HG03571 (cell line): ENCODE data around the gene EMILIN2.

Experiments
- ATAC-seq: cut with Tn5 transposase; IDR thresholded peaks from one replicate; pipeline ENCODE4 v1.9.1; 2021; ENCODE audit not compliant: unreplicated experiment

The EMILIN2 gene

DNA sequence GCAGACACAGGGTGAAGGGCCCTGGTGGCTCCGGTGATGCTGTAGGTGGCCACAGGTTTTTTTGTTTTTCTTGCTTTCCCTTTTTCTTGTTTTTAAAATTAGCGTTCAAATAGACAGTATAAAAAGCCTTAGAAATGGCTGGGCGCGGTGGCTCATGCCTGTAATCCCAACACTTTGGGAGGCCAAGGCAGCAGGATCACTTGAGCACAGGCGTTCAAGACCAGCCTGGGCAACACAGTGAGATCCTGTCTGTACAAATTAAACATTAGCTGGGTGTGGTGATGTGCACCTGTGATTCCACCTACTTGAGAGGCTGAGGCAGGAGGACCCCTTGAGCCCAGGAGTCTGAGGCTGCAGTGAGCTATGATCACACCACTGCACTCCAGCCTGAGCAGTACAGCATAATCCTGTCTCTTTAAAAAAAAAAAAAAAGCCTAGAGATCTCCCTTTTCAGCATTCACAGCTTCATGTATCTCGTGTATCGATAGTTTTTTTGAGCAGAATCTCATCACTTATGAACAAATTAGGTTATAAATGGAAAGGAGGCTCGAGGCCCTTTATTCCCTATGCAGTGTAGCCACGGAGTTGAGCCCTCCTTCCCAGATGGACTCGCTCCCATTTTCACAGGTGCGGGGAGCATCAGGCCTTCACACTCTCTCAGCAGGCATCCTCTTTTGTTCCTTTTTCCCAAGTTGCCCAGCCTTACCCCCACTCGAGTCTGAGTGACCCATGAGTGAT lies 50.8 kb downstream of the EMILIN2 start:
- ATAC-seq: no peak

DNA sequence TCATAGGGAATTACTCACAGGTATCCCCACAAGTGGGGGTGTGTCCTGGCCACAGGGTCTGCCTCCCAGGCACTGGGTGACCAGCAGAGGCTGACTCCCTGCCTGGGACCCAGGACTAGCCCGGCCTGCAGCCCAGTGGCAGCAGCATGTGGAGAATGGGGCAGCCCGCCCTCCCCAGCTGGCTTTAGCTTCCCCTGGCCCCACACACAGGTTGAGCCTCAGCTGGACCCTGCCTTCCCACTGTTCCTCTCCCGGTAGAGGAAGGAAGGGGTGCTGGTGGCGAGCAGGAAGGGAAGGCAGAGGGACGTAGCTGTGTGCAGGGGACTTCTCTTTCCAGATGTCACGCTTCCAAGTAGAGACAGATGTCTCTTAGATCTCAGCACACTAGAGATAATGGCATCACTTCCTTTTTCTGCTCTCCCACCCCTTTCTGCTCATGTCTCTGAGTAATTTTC lies 51.4 kb downstream of the EMILIN2 start:
- no peak for ATAC-seq

DNA sequence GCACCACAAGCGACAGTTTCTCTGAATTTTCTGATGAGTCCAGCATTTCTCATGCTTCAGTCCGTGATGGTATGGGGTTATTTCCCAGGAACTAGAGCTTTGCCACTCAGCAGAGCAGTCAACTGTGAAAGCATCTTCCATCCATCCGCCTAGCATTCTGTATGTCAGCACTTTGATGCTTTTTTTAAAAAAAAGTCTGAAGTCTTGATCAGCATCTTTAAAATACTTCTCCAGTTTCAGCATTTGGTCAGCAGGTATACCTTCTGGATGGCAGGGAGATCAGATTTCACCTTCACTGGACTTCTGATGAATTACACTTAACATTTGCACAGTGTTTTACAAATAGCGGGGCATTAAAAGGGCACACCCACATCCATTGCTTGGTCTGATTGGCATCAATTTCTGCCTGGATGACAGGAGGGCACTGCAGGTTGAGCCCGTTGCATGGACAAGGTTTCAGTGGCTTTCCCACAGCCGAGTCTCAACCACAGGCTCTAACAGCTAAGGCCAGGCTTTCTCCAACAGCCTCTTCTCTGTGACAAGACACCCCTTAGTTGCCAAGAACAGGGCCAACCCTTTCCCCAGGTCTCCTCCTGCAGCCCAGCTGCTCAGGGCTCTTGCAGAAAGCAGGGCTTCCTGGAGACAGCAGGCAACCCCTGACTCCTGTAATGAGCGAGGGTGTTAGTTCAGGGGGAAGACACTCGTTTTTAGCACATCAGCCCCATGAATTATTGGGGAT lies 54.0 kb downstream of the EMILIN2 start:
- no peak for ATAC-seq

DNA sequence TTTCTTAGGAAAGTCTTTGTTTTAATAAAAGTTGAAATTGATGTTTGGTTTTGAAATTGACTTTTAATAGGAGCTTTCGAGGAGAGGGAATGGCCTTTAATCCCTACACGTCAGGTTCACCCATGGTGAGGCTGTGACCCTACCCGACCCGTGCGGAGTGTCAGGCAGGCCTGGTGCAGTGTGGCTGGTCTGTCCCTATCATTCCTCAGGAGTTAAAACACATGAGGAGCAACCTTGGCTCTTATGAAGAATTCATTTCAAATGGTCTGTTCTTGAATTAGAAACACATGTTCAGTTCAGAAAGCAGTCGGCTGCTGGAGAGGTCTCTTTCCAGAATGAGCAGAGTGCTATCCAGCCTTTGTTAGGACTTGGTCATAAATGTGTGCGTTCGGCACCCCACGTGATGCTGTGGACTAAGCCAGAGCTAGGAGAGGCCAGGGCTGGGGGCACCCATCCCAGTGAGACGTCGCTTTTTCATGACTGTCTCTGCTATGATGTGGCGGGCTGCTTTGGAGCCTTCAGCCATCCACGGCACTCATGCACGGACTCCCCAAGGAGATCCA lies 54.7 kb downstream of the EMILIN2 start:
- ATAC-seq: no peak

DNA sequence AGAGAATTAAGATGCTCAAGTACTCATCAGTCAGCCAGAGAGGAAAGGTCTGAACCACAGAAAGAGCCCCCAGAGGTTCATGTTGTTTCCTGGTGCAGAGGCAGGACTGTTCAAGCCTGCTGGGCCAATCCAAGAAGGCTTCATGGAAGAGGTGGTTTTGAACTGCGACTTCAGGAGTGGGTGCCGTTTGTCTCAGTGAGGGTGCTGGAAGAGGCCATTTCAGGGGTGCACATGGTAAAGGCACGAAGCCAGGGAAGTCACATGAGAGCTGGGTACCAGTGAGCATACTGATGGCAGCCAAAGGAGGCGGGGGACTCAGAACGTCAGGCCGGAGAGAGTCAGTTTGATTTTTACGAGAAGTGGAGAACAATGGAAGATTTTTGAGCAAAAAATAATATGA lies 55.5 kb downstream of the EMILIN2 start:
- no peak for ATAC-seq

DNA sequence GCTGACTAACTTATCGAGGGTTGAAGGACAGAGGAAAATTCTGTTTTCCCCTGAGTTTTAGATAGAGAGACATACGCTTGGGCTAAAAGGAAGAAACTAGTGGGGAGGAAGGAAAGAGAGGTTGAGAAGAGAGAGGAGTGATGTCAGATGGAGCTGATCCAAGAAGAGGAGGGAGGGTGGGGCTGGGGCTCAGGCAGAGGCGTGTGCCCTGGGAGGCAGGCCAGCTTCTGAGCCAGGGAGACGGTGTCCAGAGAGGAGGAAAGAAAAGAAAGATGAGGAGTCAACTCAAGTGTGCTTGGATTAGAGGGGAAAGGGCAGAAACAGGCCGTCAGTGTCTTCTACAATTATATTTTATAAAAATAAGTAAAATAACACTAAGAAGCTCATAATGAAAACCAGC lies 56.2 kb downstream of the EMILIN2 start:
- ATAC-seq: no peak

DNA sequence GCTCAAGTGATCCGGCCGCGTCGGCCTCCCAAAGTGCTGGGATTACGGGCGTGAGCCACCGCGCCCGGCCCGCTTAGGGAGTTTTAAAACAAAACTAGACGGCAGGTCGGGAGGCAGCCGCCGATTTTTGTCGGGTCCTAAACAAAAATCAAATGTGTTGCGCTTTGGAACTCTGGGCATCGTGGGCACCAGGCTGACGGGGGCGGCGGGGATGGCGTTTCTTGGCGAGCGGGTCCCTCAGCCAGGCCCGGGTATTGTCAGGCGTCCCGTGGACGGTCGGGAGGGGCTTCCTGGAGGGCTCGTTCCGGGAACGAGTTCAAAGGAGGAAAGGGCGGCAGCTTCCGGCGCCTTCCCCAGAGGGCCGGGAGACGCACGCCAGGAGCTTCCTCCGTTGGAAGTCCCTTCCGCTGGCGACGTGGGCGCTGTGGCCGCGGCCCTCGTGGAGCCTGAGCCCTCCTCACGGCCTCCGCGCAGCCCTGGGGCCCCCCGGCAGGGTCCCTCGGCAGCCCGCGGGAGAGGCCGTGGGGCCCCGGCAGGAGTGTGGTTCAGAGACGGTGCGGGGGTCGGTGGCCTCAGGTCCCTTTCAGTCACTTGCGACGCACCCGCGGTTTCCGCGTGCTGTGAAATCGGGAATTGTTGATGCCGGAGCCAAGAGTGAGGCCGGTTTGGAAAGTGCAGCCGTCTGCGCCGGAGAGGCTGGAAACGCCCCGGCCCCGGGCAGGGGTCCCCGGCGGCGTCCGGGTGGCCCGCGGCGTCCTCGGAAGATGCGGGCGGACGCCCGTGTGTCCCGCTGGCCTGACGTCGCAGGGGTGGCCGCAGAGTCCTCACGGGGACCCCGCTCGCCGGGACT lies 59.3 kb downstream of the EMILIN2 start:
- ATAC-seq: peak; percentile 16

DNA sequence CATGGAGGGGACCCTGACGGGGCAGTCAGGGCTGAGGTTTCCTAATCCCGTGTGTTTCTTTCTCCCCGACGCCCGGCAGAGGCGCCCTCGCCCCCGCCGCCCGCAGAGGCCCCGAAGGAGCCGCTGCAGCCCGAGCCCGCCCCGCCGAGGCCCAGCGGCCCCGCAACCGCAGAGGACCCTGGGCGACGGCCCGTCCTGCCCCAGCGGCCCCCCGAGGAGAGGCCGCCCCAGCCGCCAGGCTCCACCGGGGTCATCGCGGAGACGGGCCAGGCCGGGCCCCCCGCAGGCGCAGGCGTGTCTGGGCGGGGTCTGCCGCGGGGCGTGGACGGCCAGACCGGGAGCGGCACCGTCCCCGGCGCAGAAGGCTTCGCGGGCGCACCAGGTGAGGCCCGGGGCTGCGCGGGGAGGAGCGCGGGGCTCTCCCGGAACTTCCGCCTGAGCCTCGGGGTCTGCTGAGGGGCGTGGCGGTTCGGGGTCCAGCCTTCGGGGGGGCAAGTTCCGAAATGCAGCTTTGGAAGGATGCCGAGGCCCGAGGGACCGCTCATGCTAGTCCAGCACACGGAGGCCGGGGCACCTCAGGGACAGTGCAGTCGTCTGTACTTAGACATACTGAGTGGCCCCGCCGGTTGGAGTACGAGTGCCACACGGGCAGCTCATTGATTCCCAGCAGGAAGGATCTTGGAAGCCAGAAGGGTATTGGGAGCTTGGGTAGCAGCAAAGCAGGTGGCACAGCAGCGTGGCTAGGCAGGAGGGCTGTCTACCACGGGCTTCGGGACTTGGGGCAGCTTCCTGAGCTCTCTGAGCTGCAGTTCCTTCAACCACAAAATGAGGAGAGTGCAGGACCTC lies 60.1 kb downstream of the EMILIN2 start:
- peak; percentile 54 for ATAC-seq

DNA sequence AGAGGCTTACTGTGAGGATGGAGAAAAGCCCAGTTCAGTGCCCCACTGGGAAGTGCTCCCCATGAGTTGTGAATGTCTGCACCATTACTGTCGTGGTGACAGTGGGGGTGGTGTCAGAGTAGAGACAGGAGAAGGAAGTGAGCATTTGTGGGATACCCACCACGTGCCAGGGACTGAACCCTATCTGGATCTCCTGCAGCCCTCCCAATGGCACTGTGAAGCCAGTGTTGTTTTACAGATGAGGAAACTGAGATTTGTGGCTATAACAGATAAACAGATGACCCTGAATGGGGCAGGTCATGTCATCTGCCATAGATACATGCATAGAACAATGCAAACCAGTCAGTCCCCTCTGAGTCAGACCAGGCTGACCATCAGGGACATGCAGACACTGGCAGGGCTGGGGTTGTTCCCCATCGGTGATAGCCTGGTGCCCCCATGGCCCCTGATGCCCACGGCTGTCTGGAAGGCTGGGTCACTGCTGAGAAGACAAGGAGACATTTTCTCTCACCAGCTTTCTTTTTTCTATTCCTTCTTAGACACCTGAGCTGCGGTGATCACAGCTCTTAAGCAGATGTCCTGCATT lies 60.8 kb downstream of the EMILIN2 start:
- no peak for ATAC-seq

DNA sequence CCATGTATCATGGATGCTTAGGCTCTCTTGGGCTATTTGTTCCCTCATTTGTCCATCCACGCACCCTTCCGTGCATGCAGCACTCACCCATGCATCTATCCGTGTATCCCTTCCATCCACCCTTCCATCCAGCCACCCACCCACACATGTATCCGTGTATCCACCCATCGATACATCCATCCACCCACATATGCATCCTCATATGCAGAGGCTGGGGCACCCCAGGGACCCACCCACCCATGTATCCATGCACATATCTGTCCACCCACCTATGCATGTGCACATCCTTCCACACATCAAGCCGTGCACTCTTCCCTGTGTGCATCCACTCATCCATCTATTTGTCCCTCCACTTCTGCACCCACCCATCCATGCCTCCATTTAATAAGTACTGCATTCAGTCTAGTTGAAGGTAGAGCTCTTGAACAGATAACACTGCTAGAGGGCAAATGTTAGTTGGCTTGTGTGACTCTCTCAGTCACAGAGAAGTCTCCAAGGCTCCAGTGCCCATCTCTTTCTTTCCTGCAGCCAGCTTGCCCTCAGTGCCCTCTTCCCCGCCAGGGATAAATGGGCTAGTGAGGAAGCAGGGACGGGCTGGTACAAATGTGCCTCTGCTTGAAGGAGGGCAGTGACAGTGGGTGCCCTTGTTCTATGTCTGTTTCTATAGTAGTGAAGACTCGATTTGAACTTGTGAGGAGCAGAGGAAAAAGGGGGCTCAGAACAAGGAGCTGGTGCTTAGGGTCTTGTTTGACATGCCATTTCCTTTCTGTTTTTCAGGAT lies 61.5 kb downstream of the EMILIN2 start:
- no peak for ATAC-seq

DNA sequence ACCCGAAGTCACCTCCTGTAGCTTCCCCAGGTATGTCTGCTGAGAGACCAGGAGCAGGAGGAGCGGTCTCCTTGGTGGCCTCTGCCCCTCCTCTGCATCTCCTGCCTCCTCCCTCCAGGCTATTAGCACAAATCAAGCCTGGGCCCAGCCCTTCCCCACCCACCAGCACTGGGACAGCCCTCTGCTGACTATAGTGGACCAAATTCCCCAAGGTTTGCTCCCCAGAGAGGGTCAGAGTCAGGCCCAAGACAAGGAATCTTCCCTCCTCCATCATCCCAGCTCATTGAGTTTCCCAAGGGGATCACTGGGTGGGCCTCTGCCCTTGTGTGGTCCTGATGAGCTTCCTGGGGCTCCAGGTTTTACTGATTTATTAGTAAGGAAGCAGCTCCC lies 62.1 kb downstream of the EMILIN2 start:
- no peak for ATAC-seq

DNA sequence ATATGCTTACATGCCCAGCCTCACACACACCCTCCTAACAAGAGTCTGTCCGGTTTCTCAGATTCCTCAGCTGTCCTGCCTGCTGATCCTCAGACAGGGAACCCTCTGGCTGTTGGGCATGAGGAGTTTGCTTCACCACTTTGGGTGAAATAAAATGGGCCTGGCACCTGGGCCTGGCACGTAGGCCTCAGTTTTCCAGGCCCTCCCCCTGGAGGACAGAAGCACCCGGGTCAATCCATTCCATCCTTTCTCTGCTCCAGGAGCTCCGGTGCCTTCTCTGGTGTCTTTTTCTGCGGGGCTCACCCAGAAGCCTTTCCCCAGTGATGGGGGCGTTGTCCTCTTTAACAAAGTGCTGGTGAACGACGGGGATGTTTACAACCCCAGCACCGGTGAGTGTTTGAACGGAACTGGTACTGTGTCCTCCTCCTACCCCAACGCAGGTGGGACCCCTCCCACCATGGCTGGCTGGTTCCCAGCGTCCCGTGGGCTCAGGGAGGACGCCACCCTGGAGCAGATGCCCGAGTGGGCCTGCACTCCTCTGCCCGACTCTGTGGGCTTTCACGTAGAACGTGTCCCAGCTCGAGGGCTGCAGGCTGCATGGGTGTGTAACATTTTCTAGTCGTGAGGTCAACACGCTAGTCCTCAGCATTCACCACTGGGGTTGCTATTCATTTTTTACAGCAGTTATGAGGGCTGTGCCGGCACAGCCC lies 62.8 kb downstream of the EMILIN2 start:
- ATAC-seq: no peak

DNA sequence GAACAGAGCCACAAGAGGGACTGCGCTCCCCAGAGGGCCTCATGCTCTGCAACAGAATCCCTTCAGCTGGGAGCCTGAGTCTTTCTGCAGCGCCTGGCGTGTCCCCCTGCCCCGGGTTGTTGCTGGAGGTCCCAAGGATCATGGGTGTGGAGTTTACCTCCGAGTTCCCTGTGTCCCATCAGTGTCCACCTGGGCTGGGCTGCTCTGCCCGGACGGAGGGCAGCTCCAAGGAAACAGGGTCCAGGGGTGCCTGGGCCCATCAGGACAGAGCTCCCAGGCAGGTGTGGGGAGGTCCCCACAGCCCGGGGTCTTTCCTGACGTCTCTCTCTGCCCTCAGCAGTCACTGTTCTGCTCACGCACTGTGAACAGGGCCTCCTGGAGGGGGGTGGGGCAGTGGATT lies 63.5 kb downstream of the EMILIN2 start:
- ATAC-seq: no peak

DNA sequence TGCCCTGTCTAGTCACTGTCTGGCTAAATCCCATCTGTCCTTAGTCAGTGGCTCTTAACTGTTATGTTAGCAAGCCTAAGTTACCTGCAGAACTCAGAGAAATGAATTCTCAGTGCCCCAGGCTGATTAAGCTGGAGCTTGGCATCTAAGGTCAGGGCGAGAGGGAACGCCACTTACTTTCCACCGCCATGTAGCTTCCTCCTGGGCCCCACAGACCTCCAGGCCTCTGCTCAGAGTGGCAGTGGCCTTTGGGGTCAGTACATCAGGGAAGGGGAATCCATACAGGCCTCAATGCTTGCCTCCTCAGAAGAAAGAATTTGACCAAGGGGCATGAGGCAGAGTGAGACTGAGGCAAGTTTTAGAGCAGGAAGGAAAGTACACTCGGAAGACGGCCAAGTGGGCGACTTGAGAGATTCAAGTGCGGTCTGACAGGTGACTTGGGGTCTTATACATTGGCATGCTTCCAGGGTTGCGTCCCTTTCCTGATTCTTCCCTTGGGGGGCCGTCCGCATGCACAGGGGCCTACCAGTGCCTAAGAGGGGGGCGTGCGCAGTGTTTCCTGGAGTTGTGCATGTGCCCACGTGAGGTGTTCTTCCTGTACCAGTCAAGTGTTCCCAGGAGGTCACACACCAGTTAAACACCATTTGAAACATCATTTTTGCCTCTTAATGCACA lies 64.1 kb downstream of the EMILIN2 start:
- ATAC-seq: no peak

DNA sequence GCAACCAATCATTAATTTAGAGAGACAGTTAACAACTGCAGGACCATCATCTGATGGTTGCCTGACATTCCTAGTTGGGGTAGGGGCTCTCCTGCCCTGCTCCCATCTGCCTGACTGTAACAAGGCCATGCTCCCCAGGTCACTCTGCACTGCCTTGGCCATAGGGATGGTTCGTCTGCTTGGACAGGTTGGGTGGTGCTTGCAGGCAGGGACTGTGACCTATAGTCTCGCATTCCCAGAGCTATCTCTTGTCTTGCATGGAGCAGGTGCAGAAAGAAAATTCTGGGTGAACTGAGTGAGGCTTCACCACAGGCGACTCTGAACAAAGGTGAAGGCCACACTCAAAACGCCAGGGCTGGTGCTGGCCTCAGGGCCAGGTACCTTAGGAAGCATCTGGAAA lies 64.7 kb downstream of the EMILIN2 start:
- no peak for ATAC-seq

DNA sequence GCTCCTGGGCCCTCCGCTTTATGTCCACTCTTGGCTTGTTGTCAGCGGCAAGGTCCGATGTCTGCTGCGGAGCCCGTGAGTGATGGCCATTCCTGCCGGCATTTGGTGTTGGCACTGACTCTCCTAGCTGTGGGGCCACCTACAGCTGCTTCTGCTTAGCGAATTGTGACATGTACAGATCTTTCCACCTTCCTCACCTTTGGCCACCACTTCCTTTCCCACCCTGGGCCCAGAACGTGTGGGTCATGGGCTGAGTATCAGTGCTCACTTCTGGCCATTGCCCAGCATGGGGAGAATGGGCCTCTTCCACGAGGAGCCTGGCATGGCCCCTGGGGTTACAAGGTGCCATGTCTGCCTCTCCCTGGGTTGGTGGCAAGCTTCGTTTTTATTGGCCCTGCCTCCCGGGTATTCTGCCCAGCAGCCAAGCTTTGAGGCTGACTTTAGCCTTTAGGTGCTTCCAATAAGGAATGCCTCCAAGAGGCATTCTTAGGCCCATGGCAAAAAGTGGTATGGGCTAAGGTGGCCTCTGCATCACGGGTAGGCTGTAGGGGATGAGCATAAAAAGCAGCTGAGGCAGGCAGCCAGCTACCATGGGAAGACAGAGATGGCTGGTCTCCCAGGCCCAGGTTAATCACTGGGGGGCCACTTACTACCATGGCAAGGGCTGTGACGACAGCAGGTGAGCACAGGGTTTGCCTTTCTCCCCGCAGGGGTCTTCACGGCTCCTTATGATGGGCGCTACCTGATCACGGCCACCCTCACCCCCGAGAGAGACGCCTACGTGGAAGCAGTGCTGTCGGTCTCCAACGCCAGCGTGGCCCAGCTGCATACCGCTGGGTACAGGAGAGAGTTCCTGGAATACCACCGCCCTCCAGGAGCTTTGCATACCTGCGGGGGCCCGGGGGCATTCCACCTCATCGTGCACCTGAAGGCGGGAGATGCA lies 65.8 kb downstream of the EMILIN2 start:
- ATAC-seq: no peak

DNA sequence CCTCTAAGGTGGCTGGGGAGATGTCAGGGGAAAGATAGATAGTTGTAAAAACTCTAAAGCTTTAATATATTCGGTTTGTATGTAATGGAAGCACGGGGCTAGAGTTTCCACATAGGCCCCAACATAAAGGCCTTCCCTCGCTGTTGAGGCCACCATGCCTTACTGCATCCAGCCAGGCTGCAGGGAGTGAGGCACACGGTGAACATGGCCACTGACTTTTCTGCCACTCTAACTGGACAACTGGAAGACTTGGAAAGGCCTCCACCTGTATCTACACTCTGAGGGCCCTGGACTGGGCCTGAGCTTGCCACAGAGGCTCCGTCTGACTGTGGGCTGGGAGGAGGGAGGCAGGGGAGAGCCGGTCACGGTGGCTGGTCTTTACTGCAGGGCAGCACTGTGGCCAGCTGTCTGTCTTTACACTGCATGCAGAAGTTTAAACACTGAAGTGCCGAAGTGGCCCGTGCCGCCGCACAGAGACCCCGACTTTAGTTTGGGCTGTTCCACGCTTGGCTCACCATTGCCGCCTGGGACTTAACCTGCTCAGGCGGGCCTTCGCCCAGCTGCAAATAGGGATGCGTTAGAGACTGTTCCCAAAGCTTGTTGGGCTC lies 66.7 kb downstream of the EMILIN2 start:
- no peak for ATAC-seq
